ENCODE data around the gene LRRC30.

GRCh38 chr18:7198326-7198725 lies 32.6 kb upstream of the LRRC30 start:
- TF ChIP-seq CTCF (optimal IDR thresholded peaks at IDR 0.05 in 1 of 3, IDR thresholded peaks at IDR 0.05 in 1 of 3, conservative IDR thresholded peaks at IDR 0.05 in 1 of 3; ENCODE audit: extremely low read depth in 1 of 3, insufficient read depth in 2 of 3, low read length in 3 of 3), result no peak
- TF ChIP-seq EZH2 (IDR thresholded peaks at IDR 0.05; ENCODE audit: low read length), result no peak

Measured in keratinocyte (primary cell).